ENCODE data around the gene ZYX. TPM values are rescaled to one million over a fixed set of nuclear protein-coding genes. Genes with fewer than 3 reads are reported as not detected.
"Not testable (repeated sequence)": the region's sequence is repeated elsewhere in the genome, so short reads cannot be mapped to it uniquely, and the experiment has no call there.

Gene ZYX
- total RNA-seq, 3 donors from 2014 or later: 60.2 to 61.0 (median 60.4) TPM

GRCh38 chr7:143397710-143398530, 16.8 kb downstream of the ZYX start:
- intact Hi-C loops (cut with DNase I; ENCODE audit: low total_unique reads): no loop called here
- Histone ChIP-seq H3K9me3 (no peaks in the 10 kb centered on the region), H3K27me3 (no peaks in the 10 kb centered on the region), H3K27ac (no peak overlapping the region), H3K4me3 (no peak overlapping the region), H3K4me1 (peaks cover 0 to under 1% of the 10 kb centered on the region in 2 donors), H3K36me3 (no peaks in the 10 kb centered on the region)
- TF ChIP-seq POLR2A (IDR thresholded peaks at IDR 0.05) (no peak), POLR2AphosphoS5 (IDR thresholded peaks at IDR 0.05) (no peak), CTCF (IDR thresholded peaks at IDR 0.05) (no peak)
- no peak for DNase-seq (ENCODE audit: low spot score in 2 of 2)

- no peak overlapping the region for H3K4me3 ChIP-seq
- H3K9me3 ChIP-seq: no peaks in the 10 kb centered on the region
- H3K36me3 ChIP-seq: no peaks in the 10 kb centered on the region
- no peak overlapping the region for H3K27ac ChIP-seq
- no peaks in the 10 kb centered on the region for H3K4me1 ChIP-seq
- intact Hi-C loops (cut with DNase I; ENCODE audit: low total_unique reads): no loop called here
- TF ChIP-seq CTCF (IDR thresholded peaks at IDR 0.05) (no peak), POLR2AphosphoS5 (IDR thresholded peaks at IDR 0.05) (no peak), POLR2A (IDR thresholded peaks at IDR 0.05) (no peak)
- H3K27me3 ChIP-seq: no peaks in the 10 kb centered on the region
- DNase-seq (ENCODE audit: low spot score in 2 of 2): no peak
Observed at GRCh38 chr7:143398616-143399015, 17.5 kb downstream of the ZYX start.

GRCh38 chr7:143399151-143399550, 18.0 kb downstream of the ZYX start:
- no peaks in the 10 kb centered on the region for H3K4me1 ChIP-seq
- no peaks in the 10 kb centered on the region for H3K36me3 ChIP-seq
- no peaks in the 10 kb centered on the region for H3K9me3 ChIP-seq
- no peak overlapping the region for H3K4me3 ChIP-seq
- H3K27ac ChIP-seq: no peak overlapping the region
- H3K27me3 ChIP-seq: no peaks in the 10 kb centered on the region
- TF ChIP-seq POLR2AphosphoS5 (IDR thresholded peaks at IDR 0.05): no peak
- no peak for TF ChIP-seq CTCF (IDR thresholded peaks at IDR 0.05)
- no peak for TF ChIP-seq POLR2A (IDR thresholded peaks at IDR 0.05)
- intact Hi-C loops (cut with DNase I; ENCODE audit: low total_unique reads): no loop called here
- no peak for DNase-seq (ENCODE audit: low spot score in 2 of 2)

- no peaks in the 10 kb centered on the region for H3K9me3 ChIP-seq
- no peak for DNase-seq (ENCODE audit: low spot score in 2 of 2)
- no peak overlapping the region for H3K27ac ChIP-seq
- TF ChIP-seq POLR2AphosphoS5 (IDR thresholded peaks at IDR 0.05): no peak
- TF ChIP-seq POLR2A (IDR thresholded peaks at IDR 0.05): no peak
- TF ChIP-seq CTCF (IDR thresholded peaks at IDR 0.05): no peak
- H3K27me3 ChIP-seq: no peaks in the 10 kb centered on the region
- H3K4me3 ChIP-seq: no peak overlapping the region
- intact Hi-C loops (cut with DNase I; ENCODE audit: low total_unique reads): loop anchor here (10.0 kb wide), 1 partner anchor 155 kb away; no protein-coding TSS in a partner anchor
- no peaks in the 10 kb centered on the region for H3K4me1 ChIP-seq
- H3K36me3 ChIP-seq: no peaks in the 10 kb centered on the region
Observed at GRCh38 chr7:143399642-143400041, 18.5 kb downstream of the ZYX start.

GRCh38 chr7:143401265-143401664, 20.1 kb downstream of the ZYX start:
- intact Hi-C loops (cut with DNase I; ENCODE audit: low total_unique reads): loop anchor here (10.0 kb wide), 1 partner anchor 156 kb away; no protein-coding TSS in a partner anchor
- Histone ChIP-seq H3K27ac (no peak overlapping the region), H3K27me3 (no peaks in the 10 kb centered on the region), H3K4me3 (no peak overlapping the region), H3K4me1 (no peaks in the 10 kb centered on the region), H3K36me3 (no peaks in the 10 kb centered on the region), H3K9me3 (no peaks in the 10 kb centered on the region)
- DNase-seq (ENCODE audit: low spot score in 2 of 2): no peak
- TF ChIP-seq POLR2A (IDR thresholded peaks at IDR 0.05) (no peak), POLR2AphosphoS5 (IDR thresholded peaks at IDR 0.05) (no peak), CTCF (IDR thresholded peaks at IDR 0.05) (no peak)

GRCh38 chr7:143402233-143402632, 21.1 kb downstream of the ZYX start:
- intact Hi-C loops (cut with DNase I; ENCODE audit: low total_unique reads): loop anchor here (10.0 kb wide), 1 partner anchor 157 kb away; no protein-coding TSS in a partner anchor
- not testable (repeated sequence) for H3K4me3 ChIP-seq; H3K4me1 ChIP-seq; DNase-seq (ENCODE audit: low spot score in 2 of 2); H3K36me3 ChIP-seq; H3K9me3 ChIP-seq; H3K27me3 ChIP-seq; H3K27ac ChIP-seq
